ENCODE measurements around the gene ENG.

ENG gene

GRCh38 chr9:127778280-127779135, 76.0 kb downstream of the ENG start, which contains the start of gene SH2D3C:
SH2D3C (minus strand) TSS chr9:127778666; CDS start chr9:127778627, 39 bp downstream.
- DNase-seq: peak in 3 of 51 donors; percentile 7 to 33 (median 14)

- DNase-seq: no peak
Observed at GRCh38 chr9:127777368-127777980, 77.0 kb downstream of the ENG start.

- DNase-seq: no peak
Observed at GRCh38 chr9:127776924-127777289, 77.6 kb downstream of the ENG start.

- peak in 13 of 51 donors; percentile 5 to 59 (median 26) for DNase-seq
Observed at GRCh38 chr9:127776195-127776923, 78.1 kb downstream of the ENG start.

GRCh38 chr9:127773981-127774380, 80.5 kb downstream of the ENG start:
- no peak for DNase-seq

- no peak for DNase-seq
Observed at GRCh38 chr9:127773272-127773671, 81.2 kb downstream of the ENG start.

- DNase-seq: no peak
Observed at GRCh38 chr9:127772603-127773002, 81.9 kb downstream of the ENG start.

- DNase-seq: no peak
Observed at GRCh38 chr9:127771570-127772189, 82.8 kb downstream of the ENG start.

GRCh38 chr9:127770905-127771569, 83.4 kb downstream of the ENG start:
- peak; percentile 22 to 96 (median 84) for DNase-seq

GRCh38 chr9:127770583-127770904, 83.9 kb downstream of the ENG start:
- DNase-seq: no peak

- no peak for DNase-seq
Observed at GRCh38 chr9:127769929-127770582, 84.4 kb downstream of the ENG start.

GRCh38 chr9:127769101-127769500, 85.4 kb downstream of the ENG start:
- no peak for DNase-seq

GRCh38 chr9:127768698-127769097, 85.8 kb downstream of the ENG start:
- DNase-seq: no peak

- DNase-seq: no peak
Observed at GRCh38 chr9:127767909-127768331, 86.5 kb downstream of the ENG start.

GRCh38 chr9:127767410-127767809, 87.0 kb downstream of the ENG start:
- no peak for DNase-seq

- DNase-seq: no peak
Observed at GRCh38 chr9:127765418-127765817, 89.0 kb downstream of the ENG start.
